ENCODE results near the gene TEX2.

GRCh38 chr17:64152428-64153125 is 110.5 kb downstream of the TEX2 start:
- TF ChIP-seq CEBPB (IDR thresholded peaks at IDR 0.05) (no peak), ZBTB7A (IDR thresholded peaks at IDR 0.05; ENCODE audit: low read depth) (no peak), CREB1 (IDR thresholded peaks at IDR 0.05; ENCODE audit: low read depth) (no peak), YY1 (IDR thresholded peaks at IDR 0.05; ENCODE audit: low read depth) (no peak), TEAD4 (IDR thresholded peaks at IDR 0.05) (no peak), RAD21 (IDR thresholded peaks at IDR 0.05; ENCODE audit: low read depth) (no peak), EP300 (IDR thresholded peaks at IDR 0.05; ENCODE audit: borderline replicate concordance) (no peak), MAX (IDR thresholded peaks at IDR 0.05) (no peak), EGR1 (IDR thresholded peaks at IDR 0.05) (no peak), REST (IDR thresholded peaks at IDR 0.05; ENCODE audit: low read depth) (no peak), FOXM1 (IDR thresholded peaks at IDR 0.05; ENCODE audit: borderline replicate concordance, low read depth) (no peak)
